IMR-90 (cell line): Measurements from ENCODE around the gene PARG. TPM values are rescaled to one million over a fixed set of nuclear protein-coding genes. Genes with fewer than 3 reads are reported as not detected.

Experiments
- ATAC-seq: fragments of 200-7000 bp; cut with Tn5 transposase; 2 replicates; pipeline ENCODE4 v1.9.1; 2020; ENCODE audit warnings: low read depth, mild to moderate bottlenecking, moderate library complexity
- BruUV-seq: library from RNA; stranded (reverse); fragments of 400-500 nt; replicated peaks from 2 replicates; lab custom pipeline; 2021; lab: Mats Ljungman, UMichigan
- CTCF ChIA-PET: fragments of 300-600 bp; formaldehyde crosslinking; extraction: SDS; loops from one replicate; lab custom pipeline; 2021; ENCODE audit warnings: antibody characterized with exemption; lab: Yijun Ruan, JAX
- POLR2A ChIA-PET: fragments of 300-600 bp; sonication (Branson Sonifier 250); formaldehyde crosslinking; loops from one replicate; lab custom pipeline; 2022; ENCODE audit warnings: antibody characterized with exemption; ENCODE audit not compliant: unreplicated experiment; lab: Charles Lee
- DNase-seq: peaks from one replicate; pipeline ENCODE4 v3.0.0; 2013
- H2AFZ ChIP-seq: replicated peaks from 2 replicates; pipeline ENCODE3; 2013; ENCODE audit warnings: low read length, mild to moderate bottlenecking; ENCODE audit not compliant: poor library complexity
- H2AK5ac ChIP-seq: 2 replicates; pipeline ENCODE4 v1.6.1; 2013; ENCODE audit warnings: low read depth, low read length, inconsistent platforms
- H2AK9ac ChIP-seq: replicated peaks from 2 replicates; pipeline ENCODE3; 2013; ENCODE audit warnings: mild to moderate bottlenecking, low read depth, low read length, moderate library complexity; ENCODE audit not compliant: poor library complexity
- H2BK120ac ChIP-seq: 2 replicates; pipeline ENCODE4 v1.6.1; 2013; ENCODE audit warnings: low read depth, low read length, inconsistent platforms
- H2BK15ac ChIP-seq: 3 replicates; pipeline ENCODE4 v1.6.1; 2013; ENCODE audit warnings: low read depth, low read length, inconsistent platforms
- H2BK20ac ChIP-seq: 2 replicates; pipeline ENCODE4 v1.6.1; 2013; ENCODE audit warnings: low read depth, mild to moderate bottlenecking, inconsistent platforms, low read length, moderate library complexity
- H2BK5ac ChIP-seq: 2 replicates; pipeline ENCODE4 v1.6.1; 2013; ENCODE audit warnings: mild to moderate bottlenecking, low read depth, low read length, inconsistent platforms; ENCODE audit not compliant: poor library complexity, severe bottlenecking
- H3K14ac ChIP-seq: replicated peaks from 2 replicates; pipeline ENCODE4 v1.6.1; 2013; ENCODE audit warnings: low read depth, low read length, inconsistent platforms
- H3K18ac ChIP-seq: 2 replicates; pipeline ENCODE4 v1.6.1; 2013; ENCODE audit warnings: low read depth, low read length, control low read depth
- H3K23ac ChIP-seq: 2 replicates; pipeline ENCODE4 v1.6.1; 2013; ENCODE audit warnings: low read depth, low read length, inconsistent platforms
- H3K27ac ChIP-seq: 2 replicates; pipeline ENCODE4 v1.5.1; 2013; ENCODE audit warnings: mild to moderate bottlenecking, control low read depth, low read length; ENCODE audit not compliant: insufficient read depth
- H3K27me3 ChIP-seq: 2 replicates; pipeline ENCODE4 v1.6.1; 2013; ENCODE audit warnings: low read length; ENCODE audit not compliant: control insufficient read depth, insufficient read depth
- H3K36me3 ChIP-seq: 2 replicates; pipeline ENCODE4 v1.6.1; 2013; ENCODE audit warnings: low read length, mixed read lengths; ENCODE audit not compliant: control insufficient read depth, insufficient read depth
- H3K4ac ChIP-seq: 2 replicates; pipeline ENCODE4 v1.6.1; 2013; ENCODE audit warnings: low read depth, low read length, inconsistent platforms
- H3K4me1 ChIP-seq: 2 replicates; pipeline ENCODE4 v1.6.1; 2013; ENCODE audit warnings: low read length, mixed read lengths; ENCODE audit not compliant: control insufficient read depth, insufficient read depth
- H3K4me2 ChIP-seq: 2 replicates; pipeline ENCODE4 v1.6.1; 2013; ENCODE audit warnings: low read depth, mild to moderate bottlenecking, control low read depth, low read length, moderate library complexity
- H3K4me3 ChIP-seq: 2 replicates; pipeline ENCODE4 v1.5.1; 2013; ENCODE audit warnings: low read depth, mild to moderate bottlenecking, control low read depth, low read length, moderate library complexity; ENCODE audit not compliant: insufficient read depth
- H3K56ac ChIP-seq: 2 replicates; pipeline ENCODE4 v1.6.1; 2013; ENCODE audit warnings: low read length, inconsistent platforms; ENCODE audit not compliant: insufficient read depth; ENCODE audit errors: extremely low read depth
- H3K79me1 ChIP-seq, 2 experiments: 2 replicates each; pipeline ENCODE4 v1.6.1; 2013; ENCODE audit warnings: low read length in 2 of 2, inconsistent platforms in 1 of 2, low read depth in 1 of 2
- H3K9ac ChIP-seq: 2 replicates; pipeline ENCODE4 v1.6.1; 2013; ENCODE audit warnings: low read depth, low read length, control low read depth
- H3K9me1 ChIP-seq: 2 replicates; pipeline ENCODE4 v1.6.1; 2013; ENCODE audit warnings: low read length, inconsistent platforms; ENCODE audit not compliant: insufficient read depth
- H3K9me3 ChIP-seq: 2 replicates; pipeline ENCODE4 v1.6.1; 2013; ENCODE audit warnings: low read length; ENCODE audit not compliant: control insufficient read depth, insufficient read depth
- H4K20me1 ChIP-seq: 2 replicates; pipeline ENCODE4 v1.6.1; 2013; ENCODE audit warnings: low read length, inconsistent platforms; ENCODE audit not compliant: insufficient read depth
- H4K5ac ChIP-seq: 2 replicates; pipeline ENCODE4 v1.6.1; 2013; ENCODE audit warnings: mild to moderate bottlenecking, low read depth, low read length, control low read depth
- H4K8ac ChIP-seq, 2 experiments: 2 replicates each; pipeline ENCODE4 v1.6.1; 2013; ENCODE audit warnings: low read depth in 2 of 2, low read length in 2 of 2, control low read depth in 1 of 2, inconsistent platforms in 1 of 2
- H4K91ac ChIP-seq: 2 replicates; pipeline ENCODE4 v1.6.1; 2013; ENCODE audit warnings: low read depth, low read length, inconsistent platforms; ENCODE audit not compliant: insufficient read depth
- BHLHE40 ChIP-seq: fragments of 150-350 bp; IDR thresholded peaks from 2 replicates; pipeline ENCODE4 v1.6.1; 2016; ENCODE audit warnings: mild to moderate bottlenecking, low read depth, low read length
- CHD1 ChIP-seq: IDR thresholded peaks from 2 replicates; pipeline ENCODE4 v1.6.1; 2012; ENCODE audit warnings: low read depth, low read length, improper control_type of control experiment
- FOS ChIP-seq: fragments of 150-350 bp; IDR thresholded peaks from 2 replicates; pipeline ENCODE4 v1.6.1; 2016; ENCODE audit warnings: low read depth, low read length
- MAFK ChIP-seq: IDR thresholded peaks from 2 replicates; pipeline ENCODE4 v1.6.1; 2012; ENCODE audit warnings: low read depth, low read length, improper control_type of control experiment
- MAZ ChIP-seq: IDR thresholded peaks from 2 replicates; pipeline ENCODE4 v1.6.1; 2012; ENCODE audit warnings: low read depth, mild to moderate bottlenecking, low read length, improper control_type of control experiment, moderate library complexity, borderline replicate concordance
- RAD21 ChIP-seq: IDR thresholded peaks from 2 replicates; pipeline ENCODE4 v1.6.1; 2012; ENCODE audit warnings: low read length, improper control_type of control experiment
- RFX5 ChIP-seq: IDR thresholded peaks from 2 replicates; pipeline ENCODE4 v1.8.0; 2012; ENCODE audit warnings: low read depth, mild to moderate bottlenecking, low read length, moderate library complexity
- SMC3 ChIP-seq: fragments of 150-350 bp; IDR thresholded peaks from 2 replicates; pipeline ENCODE4 v1.6.1; 2016; ENCODE audit warnings: low read depth, mild to moderate bottlenecking, antibody characterized with exemption, low read length, moderate library complexity
- WGBS, 2 experiments: methylation state at CpG; one replicate each; pipeline versions ENCODE4 v1.1.5 to v1.1.7; 2013; ENCODE audit warnings: missing lambda C conversion rate in 2 of 2; ENCODE audit not compliant: insufficient read length in 1 of 2; ENCODE audit errors: extremely low coverage in 2 of 2; 5-methylcytosine and 5-hydroxymethylcytosine counted together
- dilution Hi-C: fragments of 300-500 bp; cut with HindIII; formaldehyde crosslinking; loops from one replicate; pipeline ENCODE4 v1.14.3; 2018; ENCODE audit warnings: low sequenced_read_pairs; ENCODE audit not compliant: unreplicated experiment
- in situ Hi-C: fragments of 300-500 bp; cut with MboI; formaldehyde crosslinking; loops from 3 replicates; pipeline ENCODE4 v1.14.3; 2019; ENCODE audit warnings: low sequenced_read_pairs, inconsistent platforms, mixed read lengths
- intact Hi-C: fragments of 100-400 bp; cut with micrococcal nuclease; formaldehyde crosslinking; loops from 2 replicates; pipeline ENCODE4 v1.10.0; 2022
- microRNA-seq, 2 experiments: library from miRNA; stranded (forward) in 1 of 2; unstranded in 1 of 2; fragments of 10-50 nt in 1 of 2; fragments of <30 nt in 1 of 2; gene quantifications in 1 of 2; microRNA quantifications in 1 of 2; one replicate each; pipeline versions ENCODE3 to v1.1.0; 2013 to 2020; ENCODE audit not compliant: insufficient read depth in 1 of 2, insufficient read length in 1 of 2, unreplicated experiment in 1 of 2
- polyA plus RNA-seq, 3 experiments: library from polyadenylated mRNA; depleted of rRNA; stranded (reverse); fragments of >200 nt; gene quantifications; 2 replicates each; pipeline ENCODE4 v1.2.3, GENCODE V29; 2012; ENCODE audit warnings: low replicate concordance in 1 of 3
- small RNA-seq, 5 experiments: library from RNA; depleted of rRNA; stranded (forward); fragments of <200 nt; gene quantifications; one replicate each; pipeline ENCODE3, GENCODE V24; 2012
- total RNA-seq: library from RNA; depleted of rRNA; stranded (reverse); fragments of >200 nt; gene quantifications from 2 replicates; pipeline ENCODE4 v1.2.3, GENCODE V29; 2012; rRNA removed

Gene PARG
- total and polyA plus RNA-seq, 2 of the 4 experiments (the other 2 are of a cell fraction) = 8.6 to 24.4 TPM

DNA sequence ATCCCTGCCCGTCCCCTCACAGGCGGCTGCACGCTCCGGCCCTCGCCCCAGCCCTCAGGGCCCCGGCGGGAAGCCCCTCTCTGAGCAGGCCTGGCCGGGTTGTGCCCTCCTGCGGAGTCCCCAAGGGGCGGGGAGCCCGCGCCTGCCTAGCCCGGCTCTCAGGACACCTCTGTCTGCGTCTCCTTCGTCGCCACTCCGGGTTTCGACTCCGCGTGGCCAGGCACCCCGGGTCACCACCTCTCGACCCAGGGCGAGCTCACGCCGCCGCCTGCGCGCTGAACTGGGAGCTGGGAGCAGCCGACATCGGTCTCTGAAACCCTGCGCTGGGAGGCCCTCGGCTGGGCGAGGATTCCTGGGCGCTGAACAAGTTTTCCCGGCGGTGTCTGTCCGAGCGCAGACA, 173.5 kb downstream of the PARG start:
- Histone ChIP-seq H3K4ac (no peak overlapping the region), H3K27ac (no peak overlapping the region), H4K5ac (no peak overlapping the region), H2BK20ac (no peak overlapping the region), H2BK120ac (no peak overlapping the region), H3K27me3 (peaks cover 29% of the 10 kb centered on the region), H3K4me3 (no peak overlapping the region), H2BK15ac (no peak overlapping the region), H3K56ac (no peak overlapping the region), H2AK9ac (no peak overlapping the region), H2AK5ac (no peak overlapping the region), H3K14ac (no peak overlapping the region), H3K36me3 (no peaks in the 10 kb centered on the region), H3K9ac (no peak overlapping the region), H4K20me1 (no peaks in the 10 kb centered on the region), H3K79me1 (no peaks in the 10 kb centered on the region), H3K9me1 (no peaks in the 10 kb centered on the region), H3K18ac (no peak overlapping the region), H3K4me2 (no peak overlapping the region), H4K91ac (no peak overlapping the region), H3K9me3 (no peaks in the 10 kb centered on the region; the same call in 1 of the 2 replicates), H3K4me1 (no peaks in the 10 kb centered on the region), H2BK5ac (no peak overlapping the region), H3K23ac (no peak overlapping the region), H2AFZ (no peak overlapping the region), H4K8ac (no peak overlapping the region)
- ChIA-PET POLR2A (no interaction called here), CTCF (no interaction called here)
- WGBS, 2 experiments = 5% methylated on average over 20 of the region's 38 CpGs; no CpG with 5 or more reads in 1 of the 2 experiments
- ATAC-seq = no peak
- in situ Hi-C loops = no loop called here
- DNase-seq = no peak
- intact Hi-C loops = no loop called here
- TF ChIP-seq BHLHE40 (no peak), MAFK (no peak), RFX5 (no peak), CHD1 (no peak), MAZ (no peak), FOS (no peak), RAD21 (no peak), SMC3 (no peak)
- BruUV-seq = no TSS peak
- dilution Hi-C loops = no loop called here

Small RNAs within 50 kb of the gene (microRNA-seq; reads per million reads assigned to microRNA genes)
- gene RNA5SP317 (ENCODE audit: insufficient read depth, insufficient read length) (not detected), gene SNORA74C-2 (ENCODE audit: insufficient read depth, insufficient read length) (not detected)

Small RNAs within 50 kb of the gene (small RNA-seq; reads per million reads assigned to genes)
- gene RNA5SP317 = 0 reads per million in 5 experiments
- 0 to 2.8 (median 0) reads per million in 5 experiments for gene SNORA74C-2

Other genes with a start within 250 kb of the PARG start
- gene OGDHL, start 179.7 kb downstream of the PARG start, total RNA-seq = under 0.01 and 0.18 TPM in 2 replicates
- gene OGDHL, start 179.7 kb downstream of the PARG start, polyA plus RNA-seq (2012; rRNA removed) = 0.27 TPM in 2 replicates
- 13.8 and 19.2 TPM in 2 replicates for gene TIMM23B, start within 50 bp of the PARG start, total RNA-seq
- gene TIMM23B, start within 50 bp of the PARG start, polyA plus RNA-seq (2012; rRNA removed) = 12.9 and 14.2 TPM in 2 replicates
- 1.9 and 2.3 TPM in 2 replicates for gene AGAP6, start 46.4 kb upstream of the PARG start, total RNA-seq
- 12.9 and 13.6 TPM in 2 replicates for gene AGAP6, start 46.4 kb upstream of the PARG start, polyA plus RNA-seq (2012; rRNA removed)
- 29.4 and 32.5 TPM in 2 replicates for gene WASHC2A, start 125.9 kb upstream of the PARG start, total RNA-seq
- gene WASHC2A, start 125.9 kb upstream of the PARG start, polyA plus RNA-seq (2012; rRNA removed) = 18.9 and 22.6 TPM in 2 replicates